Body of pancreas (tissue), 4 donors: ENCODE results near the gene GALNT15.

Experiments
- POLR2A ChIP-seq, 3 donors: fragments of 450-650 bp; IDR thresholded peaks; one replicate each; pipeline ENCODE4 v1.6.1; 2016; ENCODE audit warnings: antibody characterized with exemption in 3 of 3, mild to moderate bottlenecking in 2 of 3
- TF ChIP-seq, protein P1 (sequence below), 7 experiments: fragments of 450-650 bp in 4 of 7; fragments of 200-600 bp in 3 of 7; sonication (generic) in 3 of 7; IDR thresholded peaks; one replicate each; pipeline ENCODE4 v1.5.1; 2016 to 2019; ENCODE audit warnings: antibody characterized with exemption in 7 of 7

DNA sequence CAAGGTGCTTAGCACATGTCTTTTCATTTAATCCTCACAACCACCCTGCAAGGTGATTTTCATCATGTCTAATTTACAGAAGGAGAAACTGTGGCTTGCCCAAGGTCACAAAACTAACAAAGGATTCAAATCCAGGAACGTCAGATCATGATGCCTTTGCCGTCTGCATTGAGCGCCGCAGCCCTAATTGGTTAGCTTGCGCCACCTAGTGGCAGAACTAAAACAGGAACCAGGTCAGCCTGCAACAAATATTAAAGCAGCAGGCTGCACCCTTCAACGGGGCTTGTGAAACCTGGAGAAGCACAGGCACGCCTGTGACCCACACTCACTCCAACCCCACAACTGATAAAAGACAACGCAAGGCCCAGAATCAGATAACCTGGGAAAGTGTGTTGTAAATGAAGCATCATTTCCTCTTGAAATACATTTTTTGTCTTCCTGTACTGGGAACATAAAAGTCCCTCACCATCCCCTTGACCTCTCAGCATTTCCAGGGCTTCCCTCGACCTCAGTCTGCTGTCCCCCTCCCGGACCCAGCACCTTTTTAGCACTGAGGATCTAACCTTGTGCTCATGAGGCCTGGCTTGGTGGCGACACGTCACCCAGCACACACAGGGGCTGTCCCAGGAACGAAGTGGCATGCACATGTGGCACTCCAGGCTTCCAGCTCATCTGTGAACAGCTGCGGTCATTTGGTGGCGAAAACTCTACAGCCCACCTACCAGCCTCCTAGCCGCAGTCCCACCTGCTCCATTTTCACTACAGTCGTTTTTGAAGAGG, 73.0 kb downstream of the GALNT15 start:
- TF ChIP-seq, protein P1, sequence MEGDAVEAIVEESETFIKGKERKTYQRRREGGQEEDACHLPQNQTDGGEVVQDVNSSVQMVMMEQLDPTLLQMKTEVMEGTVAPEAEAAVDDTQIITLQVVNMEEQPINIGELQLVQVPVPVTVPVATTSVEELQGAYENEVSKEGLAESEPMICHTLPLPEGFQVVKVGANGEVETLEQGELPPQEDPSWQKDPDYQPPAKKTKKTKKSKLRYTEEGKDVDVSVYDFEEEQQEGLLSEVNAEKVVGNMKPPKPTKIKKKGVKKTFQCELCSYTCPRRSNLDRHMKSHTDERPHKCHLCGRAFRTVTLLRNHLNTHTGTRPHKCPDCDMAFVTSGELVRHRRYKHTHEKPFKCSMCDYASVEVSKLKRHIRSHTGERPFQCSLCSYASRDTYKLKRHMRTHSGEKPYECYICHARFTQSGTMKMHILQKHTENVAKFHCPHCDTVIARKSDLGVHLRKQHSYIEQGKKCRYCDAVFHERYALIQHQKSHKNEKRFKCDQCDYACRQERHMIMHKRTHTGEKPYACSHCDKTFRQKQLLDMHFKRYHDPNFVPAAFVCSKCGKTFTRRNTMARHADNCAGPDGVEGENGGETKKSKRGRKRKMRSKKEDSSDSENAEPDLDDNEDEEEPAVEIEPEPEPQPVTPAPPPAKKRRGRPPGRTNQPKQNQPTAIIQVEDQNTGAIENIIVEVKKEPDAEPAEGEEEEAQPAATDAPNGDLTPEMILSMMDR (IDR thresholded peaks at IDR 0.05) = peak; percentile 87 to 96 (median 89)
- TF ChIP-seq POLR2A (IDR thresholded peaks at IDR 0.05) = no peak
